Activated CD4-positive, alpha-beta T cell treated with anti-CD3 and anti-CD28 coated beads, Interleukin-2, amount 10 ng/mL, durations not matched to agents 7 days and 5 days (primary cell): ENCODE results near the gene MYL3. TPM values are rescaled to one million over a fixed set of nuclear protein-coding genes. Genes with fewer than 3 reads are reported as not detected.
A peak's percentile ranks its signal among the peaks of the same experiment; 100 is the strongest.
"Not testable (repeated sequence)": the region's sequence is repeated elsewhere in the genome, so short reads cannot be mapped to it uniquely, and the experiment has no call there.

Source experiments
- CTCF ChIA-PET: fragments of 350-600 bp; sonication (Branson Sonifier 250); formaldehyde crosslinking; loops from one replicate; lab custom pipeline; 2021; ENCODE audit warnings: antibody characterized with exemption; lab: Charles Lee
- POLR2A ChIA-PET: fragments of 350-600 bp; sonication (Branson Sonifier 250); formaldehyde crosslinking; loops from one replicate; lab custom pipeline; 2021; ENCODE audit warnings: antibody characterized with exemption; lab: Charles Lee
- DNase-seq: peaks from one replicate; pipeline ENCODE4 v3.0.0-alpha.2; 2020
- H3K27ac Mint-ChIP-seq: one replicate; pipeline ENCODE4 v1.8.0; 2021; ENCODE audit warnings: mild to moderate bottlenecking, moderate library complexity, mixed read lengths
- H3K27me3 Mint-ChIP-seq: one replicate; pipeline ENCODE4 v1.8.0; 2021; ENCODE audit warnings: mixed read lengths
- H3K36me3 Mint-ChIP-seq: one replicate; pipeline ENCODE4 v1.8.0; 2021; ENCODE audit warnings: low read depth, mixed read lengths
- H3K4me1 Mint-ChIP-seq: one replicate; pipeline ENCODE4 v1.8.0; 2021; ENCODE audit warnings: mixed read lengths
- H3K4me3 Mint-ChIP-seq: one replicate; pipeline ENCODE4 v1.8.0; 2021; ENCODE audit warnings: mild to moderate bottlenecking, moderate library complexity, mixed read lengths
- H3K9me3 Mint-ChIP-seq: one replicate; pipeline ENCODE4 v1.8.0; 2021; ENCODE audit warnings: mixed read lengths
- total RNA-seq, 2 experiments: library from RNA; stranded (reverse); gene quantifications; one replicate each; pipeline ENCODE4 v1.2.3, GENCODE V29; 2021

The MYL3 gene
- not detected for total RNA-seq

- no peak within 1 kb of the TSS for H3K27ac Mint-ChIP-seq
- H3K4me3 Mint-ChIP-seq = no peak within 1 kb of the TSS
- H3K9me3 Mint-ChIP-seq = no peaks in the 10 kb centered on the region
- H3K27me3 Mint-ChIP-seq = no peaks in the 10 kb centered on the region
- POLR2A ChIA-PET = no interaction called here
- CTCF ChIA-PET = interaction anchor here (0.6 to 1.5 kb wide), 2 partner anchors 15 to 887 kb away, joined by 3 read pairs; partner anchors contain the start of gene PTH1R
- no peaks in the 10 kb centered on the region for H3K4me1 Mint-ChIP-seq
- no peak for DNase-seq
- no peaks in the 10 kb centered on the region for H3K36me3 Mint-ChIP-seq
Measured at GRCh38 chr3:46863261-46863782, at the start of gene MYL3. Gene MYL3, minus strand, starts transcription at chr3:46863444. Its CDS starts 54 bp downstream, at chr3:46863390.

- no peak for DNase-seq
- no peaks in the 10 kb centered on the region for H3K9me3 Mint-ChIP-seq
- peaks cover 17% of the 10 kb centered on the region for H3K4me1 Mint-ChIP-seq
- CTCF ChIA-PET = interaction anchor here (0.6 to 1.9 kb wide), 4 partner anchors 10 to 390 kb away, joined by 3 to 7 read pairs (median 3); no protein-coding TSS in a partner anchor
- no peaks in the 10 kb centered on the region for H3K27me3 Mint-ChIP-seq
- POLR2A ChIA-PET = no interaction called here
- H3K36me3 Mint-ChIP-seq = peaks cover 18% of the 10 kb centered on the region
- H3K27ac Mint-ChIP-seq = no peak overlapping the region
- no peak overlapping the region for H3K4me3 Mint-ChIP-seq
Measured at GRCh38 chr3:46912986-46913385, 49.7 kb upstream of the MYL3 start.

GRCh38 chr3:46910914-46911313 is 47.7 kb upstream of the MYL3 start:
- not testable (repeated sequence) for DNase-seq, H3K36me3 Mint-ChIP-seq, H3K27ac Mint-ChIP-seq, H3K9me3 Mint-ChIP-seq, H3K27me3 Mint-ChIP-seq, H3K4me3 Mint-ChIP-seq
- H3K4me1 Mint-ChIP-seq = peaks cover 17% of the 10 kb centered on the region
- ChIA-PET CTCF (interaction anchor here (1.1 to 1.2 kb wide), 2 partner anchors 12 to 239 kb away, joined by 3 read pairs; no protein-coding TSS in a partner anchor), POLR2A (interaction anchor here (0.6 kb wide), 1 partner anchor 66 kb away, joined by 3 read pairs; no protein-coding TSS in a partner anchor)

- Mint-ChIP-seq H3K27me3 (no peaks in the 10 kb centered on the region), H3K4me1 (peaks cover 17% of the 10 kb centered on the region), H3K4me3 (no peak overlapping the region), H3K36me3 (no peaks in the 10 kb centered on the region), H3K27ac (no peak overlapping the region), H3K9me3 (no peaks in the 10 kb centered on the region)
- CTCF ChIA-PET = interaction anchor here (0.7 to 1.7 kb wide), 10 partner anchors 10 to 239 kb away, joined by 3 to 10 read pairs (median 4); no protein-coding TSS in a partner anchor
- POLR2A ChIA-PET = no interaction called here
- no peak for DNase-seq
Measured at GRCh38 chr3:46910166-46910760, 47.0 kb upstream of the MYL3 start.

GRCh38 chr3:46909535-46910161 is 46.4 kb upstream of the MYL3 start:
- CTCF ChIA-PET = interaction anchor here (0.5 to 1.7 kb wide), 12 partner anchors 9 to 269 kb away, joined by 3 to 10 read pairs (median 4); no protein-coding TSS in a partner anchor
- H3K27ac Mint-ChIP-seq = no peak overlapping the region
- no peak overlapping the region for H3K4me3 Mint-ChIP-seq
- H3K27me3 Mint-ChIP-seq = no peaks in the 10 kb centered on the region
- no peaks in the 10 kb centered on the region for H3K36me3 Mint-ChIP-seq
- no peaks in the 10 kb centered on the region for H3K9me3 Mint-ChIP-seq
- H3K4me1 Mint-ChIP-seq = peaks cover 14% of the 10 kb centered on the region
- POLR2A ChIA-PET = no interaction called here
- DNase-seq = peak; percentile 80

- DNase-seq = no peak
- Mint-ChIP-seq H3K9me3 (no peaks in the 10 kb centered on the region), H3K4me3 (no peak overlapping the region), H3K4me1 (peaks cover 11% of the 10 kb centered on the region), H3K27me3 (no peaks in the 10 kb centered on the region), H3K27ac (no peak overlapping the region), H3K36me3 (no peaks in the 10 kb centered on the region)
- CTCF ChIA-PET = interaction anchor here (0.5 to 1.7 kb wide), 10 partner anchors 8 to 270 kb away, joined by 3 to 10 read pairs (median 4); no protein-coding TSS in a partner anchor
- POLR2A ChIA-PET = no interaction called here
Measured at GRCh38 chr3:46908986-46909534, 45.8 kb upstream of the MYL3 start.

GRCh38 chr3:46908294-46908985 is 45.2 kb upstream of the MYL3 start:
- no peak overlapping the region for H3K4me3 Mint-ChIP-seq
- no peak overlapping the region for H3K27ac Mint-ChIP-seq
- ChIA-PET CTCF (interaction anchor here (0.9 to 1.7 kb wide), 7 partner anchors 8 to 241 kb away, joined by 3 to 10 read pairs (median 6); no protein-coding TSS in a partner anchor), POLR2A (no interaction called here)
- no peaks in the 10 kb centered on the region for H3K9me3 Mint-ChIP-seq
- no peak for DNase-seq
- peaks cover 7% of the 10 kb centered on the region for H3K4me1 Mint-ChIP-seq
- H3K27me3 Mint-ChIP-seq = no peaks in the 10 kb centered on the region
- H3K36me3 Mint-ChIP-seq = no peaks in the 10 kb centered on the region

GRCh38 chr3:46907960-46908293 is 44.7 kb upstream of the MYL3 start:
- no peak overlapping the region for H3K4me3 Mint-ChIP-seq
- DNase-seq = no peak
- H3K9me3 Mint-ChIP-seq = no peaks in the 10 kb centered on the region
- no peaks in the 10 kb centered on the region for H3K27me3 Mint-ChIP-seq
- H3K4me1 Mint-ChIP-seq = peaks cover 6% of the 10 kb centered on the region
- H3K36me3 Mint-ChIP-seq = no peaks in the 10 kb centered on the region
- no peak overlapping the region for H3K27ac Mint-ChIP-seq
- ChIA-PET CTCF (no interaction called here), POLR2A (no interaction called here)

- POLR2A ChIA-PET = no interaction called here
- peaks cover 6% of the 10 kb centered on the region for H3K4me1 Mint-ChIP-seq
- H3K4me3 Mint-ChIP-seq = no peak overlapping the region
- CTCF ChIA-PET = no interaction called here
- H3K27me3 Mint-ChIP-seq = no peaks in the 10 kb centered on the region
- H3K27ac Mint-ChIP-seq = no peak overlapping the region
- no peaks in the 10 kb centered on the region for H3K9me3 Mint-ChIP-seq
- H3K36me3 Mint-ChIP-seq = no peaks in the 10 kb centered on the region
- DNase-seq = no peak
Measured at GRCh38 chr3:46907271-46907670, 44.0 kb upstream of the MYL3 start.

GRCh38 chr3:46906471-46907058 is 43.3 kb upstream of the MYL3 start:
- peaks cover 6% of the 10 kb centered on the region for H3K4me1 Mint-ChIP-seq
- DNase-seq = no peak
- ChIA-PET POLR2A (no interaction called here), CTCF (interaction anchor here (0.9 kb wide), 1 partner anchor 20 kb away, joined by 3 read pairs; no protein-coding TSS in a partner anchor)
- no peaks in the 10 kb centered on the region for H3K27me3 Mint-ChIP-seq
- no peak overlapping the region for H3K27ac Mint-ChIP-seq
- H3K9me3 Mint-ChIP-seq = no peaks in the 10 kb centered on the region
- H3K36me3 Mint-ChIP-seq = no peaks in the 10 kb centered on the region
- H3K4me3 Mint-ChIP-seq = no peak overlapping the region

- ChIA-PET CTCF (interaction anchor here (0.9 kb wide), 1 partner anchor 19 kb away, joined by 3 read pairs; no protein-coding TSS in a partner anchor), POLR2A (no interaction called here)
- Mint-ChIP-seq H3K27me3 (no peaks in the 10 kb centered on the region), H3K4me1 (peaks cover 6% of the 10 kb centered on the region), H3K36me3 (no peaks in the 10 kb centered on the region), H3K4me3 (no peak overlapping the region), H3K27ac (no peak overlapping the region), H3K9me3 (no peaks in the 10 kb centered on the region)
- DNase-seq = no peak
Measured at GRCh38 chr3:46905661-46906451, 42.6 kb upstream of the MYL3 start.

GRCh38 chr3:46905213-46905560 is 41.9 kb upstream of the MYL3 start:
- no peak for DNase-seq
- POLR2A ChIA-PET = no interaction called here
- Mint-ChIP-seq H3K4me1 (peaks cover 6% of the 10 kb centered on the region), H3K4me3 (no peak overlapping the region), H3K36me3 (no peaks in the 10 kb centered on the region), H3K27me3 (no peaks in the 10 kb centered on the region), H3K9me3 (no peaks in the 10 kb centered on the region), H3K27ac (no peak overlapping the region)
- CTCF ChIA-PET = no interaction called here
